Islet of Langerhans (tissue), 1 donor: ENCODE results near the gene MRPL43.
"Not testable (repeated sequence)": the region's sequence is repeated elsewhere in the genome, so short reads cannot be mapped to it uniquely, and the experiment has no call there.

Experiments used
- FAIRE-seq: peaks from one replicate; lab custom pipeline; 2011; peaks lifted over from hg19 to GRCh38; lab: Jason Lieb, UNC

The MRPL43 gene

DNA sequence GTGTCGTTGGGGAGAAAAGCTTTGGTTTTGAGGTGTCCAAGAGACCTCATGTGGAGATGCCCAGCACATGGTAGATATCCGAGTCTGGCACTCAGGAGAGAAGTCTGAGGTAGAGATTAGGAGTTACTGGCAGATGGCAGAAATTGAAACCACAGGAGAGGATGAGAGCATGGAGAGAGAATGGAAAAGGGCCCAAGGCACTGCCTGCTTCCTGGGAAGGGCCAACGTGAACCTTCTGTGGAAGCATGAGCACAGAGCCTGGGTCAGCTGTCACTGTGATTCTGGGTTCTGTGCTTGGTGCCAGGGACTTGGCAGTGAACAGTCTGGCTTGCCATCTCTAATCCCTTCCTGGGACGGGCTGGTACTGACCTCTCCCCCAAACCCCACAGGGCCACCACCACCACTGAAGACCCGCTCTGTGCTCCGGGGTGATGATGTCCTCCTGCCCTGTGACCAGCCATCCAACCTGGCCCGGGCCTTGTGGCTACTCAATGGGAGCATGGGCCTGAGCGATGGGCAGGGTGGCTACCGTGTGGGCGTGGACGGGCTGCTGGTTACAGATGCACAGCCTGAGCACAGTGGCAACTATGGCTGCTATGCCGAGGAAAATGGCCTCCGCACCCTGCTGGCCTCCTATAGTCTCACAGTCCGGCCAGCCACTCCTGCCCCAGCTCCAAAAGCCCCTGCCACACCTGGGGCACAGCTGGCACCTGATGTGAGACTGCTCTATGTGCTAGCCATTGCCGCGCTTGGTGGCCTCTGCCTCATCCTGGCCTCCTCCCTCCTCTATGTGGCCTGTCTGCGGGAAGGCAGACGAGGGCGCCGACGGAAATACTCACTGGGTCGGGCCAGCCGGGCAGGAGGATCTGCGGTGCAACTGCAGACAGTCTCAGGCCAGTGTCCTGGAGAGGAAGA lies 4.1 kb downstream of the MRPL43 start:
- FAIRE-seq, result no peak

DNA sequence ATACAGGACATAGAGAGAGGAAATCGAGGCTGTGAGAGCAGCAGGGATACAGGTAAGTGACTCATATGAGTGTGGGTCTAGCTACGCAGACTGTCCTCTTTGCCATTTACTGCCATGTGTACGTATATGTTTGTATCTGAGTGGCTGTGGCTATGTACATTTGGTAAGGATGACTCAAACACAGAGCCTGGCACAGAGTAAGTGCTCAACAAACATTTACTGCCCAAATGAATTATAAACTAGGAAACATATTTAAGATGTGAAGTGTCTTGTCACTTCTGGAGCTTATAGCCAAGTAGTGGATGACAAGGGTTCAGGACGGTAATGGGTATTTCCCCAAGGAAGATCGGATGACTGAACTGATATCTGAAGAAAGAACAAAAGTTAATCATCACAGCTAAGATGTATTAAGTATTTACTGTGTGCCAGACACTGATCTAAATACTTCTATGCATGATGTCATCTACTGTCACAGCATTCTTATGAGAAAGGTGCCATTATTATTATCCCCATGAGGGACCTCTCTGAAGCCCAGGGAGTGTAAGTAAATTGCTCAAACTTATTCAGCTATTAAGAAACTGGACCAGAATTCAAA lies 6.0 kb downstream of the MRPL43 start:
- no peak for FAIRE-seq

DNA sequence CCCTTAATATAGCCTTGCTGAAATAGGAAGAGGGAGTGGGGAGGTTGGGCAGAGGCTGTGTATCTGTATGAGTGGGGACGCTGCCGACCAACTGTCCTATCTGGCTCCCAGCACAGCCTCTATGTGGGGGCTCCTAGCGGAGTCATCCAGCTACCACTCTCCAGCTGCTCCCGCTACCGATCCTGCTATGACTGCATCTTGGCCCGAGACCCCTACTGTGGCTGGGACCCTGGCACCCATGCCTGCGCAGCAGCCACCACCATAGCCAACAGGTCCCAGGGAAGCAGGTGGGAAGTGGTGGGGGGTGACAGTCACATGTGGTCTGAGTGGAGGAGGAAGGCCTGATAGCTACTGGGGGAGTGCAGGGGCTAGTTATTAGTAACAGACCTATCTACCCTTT lies 6.6 kb downstream of the MRPL43 start:
- FAIRE-seq, result no peak

DNA sequence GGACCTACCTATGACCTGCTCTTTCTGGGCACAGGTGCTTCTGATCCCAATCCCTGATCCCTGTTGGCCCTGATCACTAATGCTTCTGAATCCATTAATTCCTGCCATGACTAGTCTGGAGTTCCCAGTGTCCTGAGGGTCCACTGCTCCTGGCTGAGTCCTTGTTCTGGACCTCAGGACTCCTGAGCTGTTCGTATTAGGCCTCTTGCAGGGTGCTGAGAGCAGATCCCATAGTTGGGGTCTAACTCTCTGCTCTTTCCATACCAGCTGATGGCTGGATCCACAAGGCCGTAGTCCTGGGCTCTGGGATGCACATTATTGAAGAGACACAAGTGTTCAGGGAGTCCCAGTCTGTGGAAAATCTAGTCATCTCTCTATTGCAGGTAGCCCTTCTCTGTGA lies 7.0 kb downstream of the MRPL43 start:
- FAIRE-seq, result no peak

- FAIRE-seq, result no peak
Observed at GRCh38 chr10:100979791-100980272, 7.5 kb downstream of the MRPL43 start.

GRCh38 chr10:100978901-100979195 lies 8.4 kb downstream of the MRPL43 start:
- no peak for FAIRE-seq

GRCh38 chr10:100978121-100978900 lies 9.0 kb downstream of the MRPL43 start:
- FAIRE-seq, result no peak

DNA sequence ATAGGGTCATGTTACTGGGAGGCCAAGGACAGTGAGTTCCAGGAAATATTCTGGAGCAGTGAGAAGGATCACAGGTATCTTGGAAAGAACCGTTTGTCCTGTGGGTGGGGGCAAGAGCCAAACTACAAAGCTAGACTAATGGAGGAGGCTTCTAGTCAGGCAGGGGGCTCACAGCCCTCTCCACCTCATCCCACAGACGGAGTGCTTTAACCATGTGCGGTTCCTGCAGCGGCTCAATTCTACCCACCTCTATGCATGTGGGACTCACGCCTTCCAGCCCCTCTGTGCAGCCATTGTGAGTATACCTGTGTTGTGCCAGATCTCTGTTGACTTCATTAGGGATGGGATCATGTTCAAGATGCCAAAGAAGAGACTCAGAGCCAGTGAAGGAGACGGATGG lies 9.9 kb downstream of the MRPL43 start:
- no peak for FAIRE-seq

- FAIRE-seq, result no peak
Observed at GRCh38 chr10:100976906-100977305, 10.4 kb downstream of the MRPL43 start.

DNA sequence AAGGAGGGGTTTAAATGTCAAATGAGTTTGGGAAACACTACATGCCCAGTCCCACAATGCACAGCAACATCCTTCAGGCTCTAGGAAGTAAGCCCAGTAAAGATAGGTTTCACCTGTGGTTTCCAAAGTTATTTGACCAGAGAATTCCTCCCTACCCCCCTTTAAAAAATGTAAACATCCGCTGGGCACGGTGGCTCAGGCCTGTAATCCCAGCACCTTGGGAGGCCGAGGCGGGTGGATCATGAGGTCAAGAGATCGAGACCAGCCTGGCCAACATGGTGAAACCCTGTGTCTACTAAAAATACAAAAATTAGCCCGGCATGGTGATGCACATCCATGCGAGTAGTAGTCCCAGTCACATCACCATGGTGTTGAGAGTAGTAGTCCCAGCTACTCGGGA lies 11.9 kb downstream of the MRPL43 start:
- not testable (repeated sequence) for FAIRE-seq

- FAIRE-seq, result no peak
Observed at GRCh38 chr10:100972904-100973535, 14.3 kb downstream of the MRPL43 start.

GRCh38 chr10:100972115-100972903 lies 15.0 kb downstream of the MRPL43 start:
- FAIRE-seq, result no peak

GRCh38 chr10:100970914-100971811 lies 16.1 kb downstream of the MRPL43 start:
- no peak for FAIRE-seq

- FAIRE-seq, result no peak
Observed at GRCh38 chr10:100970076-100970913, 17.0 kb downstream of the MRPL43 start.

GRCh38 chr10:100969187-100970075 lies 17.9 kb downstream of the MRPL43 start, which contains the start of gene SEMA4G:
SEMA4G (plus strand) TSS chr10:100969504; CDS start chr10:100972913, 3,409 bp downstream.
- FAIRE-seq, result no peak

DNA sequence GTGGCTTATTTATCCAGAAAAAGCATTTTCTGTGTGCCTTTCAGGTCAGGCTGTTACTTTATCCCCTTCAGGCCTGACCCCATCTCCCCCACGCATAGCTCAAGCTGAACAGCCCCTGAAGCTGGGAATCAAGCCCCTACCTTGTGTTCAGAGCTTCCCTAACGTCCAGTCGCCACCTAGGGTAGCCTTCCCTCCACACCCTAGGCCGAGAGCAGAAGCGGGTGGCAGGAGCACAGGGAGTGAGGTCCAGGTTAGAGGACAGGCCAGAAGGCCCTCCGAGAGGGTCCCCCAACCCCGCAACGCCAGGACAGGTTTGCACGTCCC lies 18.5 kb downstream of the MRPL43 start:
- no peak for FAIRE-seq

- FAIRE-seq, result no peak
Observed at GRCh38 chr10:100968062-100968736, 19.1 kb downstream of the MRPL43 start.

DNA sequence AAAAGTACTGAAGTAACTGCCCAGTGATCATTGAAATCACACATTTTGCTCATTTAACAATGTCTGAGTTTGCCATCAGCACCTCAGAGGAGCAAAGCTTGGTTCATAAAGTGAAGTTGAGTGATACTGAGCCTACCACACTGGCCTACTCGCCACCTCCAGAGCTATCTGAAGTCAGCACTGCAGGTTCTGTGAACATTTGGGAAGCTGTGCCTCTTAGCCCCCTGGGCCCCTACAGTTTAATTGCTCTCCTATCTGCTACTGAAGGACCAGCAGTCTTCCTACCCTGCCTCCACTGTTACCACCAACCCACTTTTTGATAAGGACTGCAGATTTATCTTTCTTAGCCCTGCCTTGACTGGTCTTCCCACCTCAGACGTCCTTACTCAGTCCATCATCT lies 20.0 kb downstream of the MRPL43 start:
- FAIRE-seq, result no peak
